ENCODE results near the gene PDZD8.

Gene PDZD8

GRCh38 chr10:117405730-117406129 is 30.5 kb upstream of the PDZD8 start (continued):
- TF ChIP-seq RARB (CRISPR knock-in tag; IDR thresholded peaks at IDR 0.05), result no peak
- TF ChIP-seq, protein P1, sequence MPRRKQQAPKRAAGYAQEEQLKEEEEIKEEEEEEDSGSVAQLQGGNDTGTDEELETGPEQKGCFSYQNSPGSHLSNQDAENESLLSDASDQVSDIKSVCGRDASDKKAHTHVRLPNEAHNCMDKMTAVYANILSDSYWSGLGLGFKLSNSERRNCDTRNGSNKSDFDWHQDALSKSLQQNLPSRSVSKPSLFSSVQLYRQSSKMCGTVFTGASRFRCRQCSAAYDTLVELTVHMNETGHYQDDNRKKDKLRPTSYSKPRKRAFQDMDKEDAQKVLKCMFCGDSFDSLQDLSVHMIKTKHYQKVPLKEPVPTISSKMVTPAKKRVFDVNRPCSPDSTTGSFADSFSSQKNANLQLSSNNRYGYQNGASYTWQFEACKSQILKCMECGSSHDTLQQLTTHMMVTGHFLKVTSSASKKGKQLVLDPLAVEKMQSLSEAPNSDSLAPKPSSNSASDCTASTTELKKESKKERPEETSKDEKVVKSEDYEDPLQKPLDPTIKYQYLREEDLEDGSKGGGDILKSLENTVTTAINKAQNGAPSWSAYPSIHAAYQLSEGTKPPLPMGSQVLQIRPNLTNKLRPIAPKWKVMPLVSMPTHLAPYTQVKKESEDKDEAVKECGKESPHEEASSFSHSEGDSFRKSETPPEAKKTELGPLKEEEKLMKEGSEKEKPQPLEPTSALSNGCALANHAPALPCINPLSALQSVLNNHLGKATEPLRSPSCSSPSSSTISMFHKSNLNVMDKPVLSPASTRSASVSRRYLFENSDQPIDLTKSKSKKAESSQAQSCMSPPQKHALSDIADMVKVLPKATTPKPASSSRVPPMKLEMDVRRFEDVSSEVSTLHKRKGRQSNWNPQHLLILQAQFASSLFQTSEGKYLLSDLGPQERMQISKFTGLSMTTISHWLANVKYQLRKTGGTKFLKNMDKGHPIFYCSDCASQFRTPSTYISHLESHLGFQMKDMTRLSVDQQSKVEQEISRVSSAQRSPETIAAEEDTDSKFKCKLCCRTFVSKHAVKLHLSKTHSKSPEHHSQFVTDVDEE (CRISPR knock-in tag; IDR thresholded peaks at IDR 0.05), result no peak
- TF ChIP-seq ZNF70 (CRISPR knock-in tag; IDR thresholded peaks at IDR 0.05), result no peak
- TF ChIP-seq CSDC2 (CRISPR knock-in tag; IDR thresholded peaks at IDR 0.05), result no peak
- no peak for TF ChIP-seq ZNF8 (CRISPR knock-in tag; IDR thresholded peaks at IDR 0.05)
- no peak for TF ChIP-seq POU6F1 (CRISPR knock-in tag; IDR thresholded peaks at IDR 0.05; ENCODE audit: borderline replicate concordance, low read depth)
- TF ChIP-seq BACH2 (CRISPR knock-in tag; IDR thresholded peaks at IDR 0.05; ENCODE audit: borderline replicate concordance), result no peak
- no peak for TF ChIP-seq PPARA (CRISPR knock-in tag; IDR thresholded peaks at IDR 0.05; ENCODE audit: borderline replicate concordance)

DNA sequence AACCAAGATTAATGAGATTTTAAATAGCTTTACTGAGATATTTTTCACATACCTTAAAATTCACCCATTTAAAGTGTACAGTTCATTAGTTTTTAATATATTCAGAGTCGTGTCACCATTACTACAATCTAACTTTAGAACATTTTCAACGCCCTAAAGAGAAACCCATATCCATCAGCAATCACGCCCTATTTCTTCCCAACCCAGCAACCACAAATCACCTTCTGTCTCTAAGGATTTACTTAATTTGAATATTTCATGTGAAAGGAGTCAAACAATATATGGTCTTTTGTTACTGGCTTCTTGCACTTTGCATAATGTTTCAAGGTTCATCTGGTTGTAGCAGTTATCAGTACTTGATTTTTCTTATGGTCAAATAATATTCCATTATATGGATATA is 25.1 kb upstream of the PDZD8 start:
- ATAC-seq, result no peak
- TF ChIP-seq ESRRG (CRISPR knock-in tag; IDR thresholded peaks at IDR 0.05), result no peak
- TF ChIP-seq POU6F1 (CRISPR knock-in tag; IDR thresholded peaks at IDR 0.05; ENCODE audit: borderline replicate concordance, low read depth), result no peak
- no peak for TF ChIP-seq ZC3H10 (CRISPR knock-in tag; IDR thresholded peaks at IDR 0.05)
- TF ChIP-seq ZNF70 (CRISPR knock-in tag; IDR thresholded peaks at IDR 0.05), result no peak
- TF ChIP-seq TCF4 (CRISPR knock-in tag; IDR thresholded peaks at IDR 0.05; ENCODE audit: borderline replicate concordance), result no peak
- TF ChIP-seq, protein P2, sequence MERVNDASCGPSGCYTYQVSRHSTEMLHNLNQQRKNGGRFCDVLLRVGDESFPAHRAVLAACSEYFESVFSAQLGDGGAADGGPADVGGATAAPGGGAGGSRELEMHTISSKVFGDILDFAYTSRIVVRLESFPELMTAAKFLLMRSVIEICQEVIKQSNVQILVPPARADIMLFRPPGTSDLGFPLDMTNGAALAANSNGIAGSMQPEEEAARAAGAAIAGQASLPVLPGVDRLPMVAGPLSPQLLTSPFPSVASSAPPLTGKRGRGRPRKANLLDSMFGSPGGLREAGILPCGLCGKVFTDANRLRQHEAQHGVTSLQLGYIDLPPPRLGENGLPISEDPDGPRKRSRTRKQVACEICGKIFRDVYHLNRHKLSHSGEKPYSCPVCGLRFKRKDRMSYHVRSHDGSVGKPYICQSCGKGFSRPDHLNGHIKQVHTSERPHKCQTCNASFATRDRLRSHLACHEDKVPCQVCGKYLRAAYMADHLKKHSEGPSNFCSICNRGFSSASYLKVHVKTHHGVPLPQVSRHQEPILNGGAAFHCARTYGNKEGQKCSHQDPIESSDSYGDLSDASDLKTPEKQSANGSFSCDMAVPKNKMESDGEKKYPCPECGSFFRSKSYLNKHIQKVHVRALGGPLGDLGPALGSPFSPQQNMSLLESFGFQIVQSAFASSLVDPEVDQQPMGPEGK (CRISPR knock-in tag; IDR thresholded peaks at IDR 0.05; ENCODE audit: borderline replicate concordance), result no peak
- no peak for TF ChIP-seq ISL1 (CRISPR knock-in tag; IDR thresholded peaks at IDR 0.05)
- no peak for TF ChIP-seq OSR1 (CRISPR knock-in tag; IDR thresholded peaks at IDR 0.05)

GRCh38 chr10:117399341-117400196 is 24.3 kb upstream of the PDZD8 start:
- no peak for ATAC-seq
- TF ChIP-seq, protein P3, sequence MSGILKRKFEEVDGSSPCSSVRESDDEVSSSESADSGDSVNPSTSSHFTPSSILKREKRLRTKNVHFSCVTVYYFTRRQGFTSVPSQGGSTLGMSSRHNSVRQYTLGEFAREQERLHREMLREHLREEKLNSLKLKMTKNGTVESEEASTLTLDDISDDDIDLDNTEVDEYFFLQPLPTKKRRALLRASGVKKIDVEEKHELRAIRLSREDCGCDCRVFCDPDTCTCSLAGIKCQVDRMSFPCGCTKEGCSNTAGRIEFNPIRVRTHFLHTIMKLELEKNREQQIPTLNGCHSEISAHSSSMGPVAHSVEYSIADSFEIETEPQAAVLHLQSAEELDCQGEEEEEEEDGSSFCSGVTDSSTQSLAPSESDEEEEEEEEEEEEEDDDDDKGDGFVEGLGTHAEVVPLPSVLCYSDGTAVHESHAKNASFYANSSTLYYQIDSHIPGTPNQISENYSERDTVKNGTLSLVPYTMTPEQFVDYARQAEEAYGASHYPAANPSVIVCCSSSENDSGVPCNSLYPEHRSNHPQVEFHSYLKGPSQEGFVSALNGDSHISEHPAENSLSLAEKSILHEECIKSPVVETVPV (CRISPR knock-in tag; IDR thresholded peaks at IDR 0.05), result no peak
- TF ChIP-seq GLIS3 (CRISPR knock-in tag; IDR thresholded peaks at IDR 0.05), result no peak
- TF ChIP-seq TOX (CRISPR knock-in tag; IDR thresholded peaks at IDR 0.05; ENCODE audit: borderline replicate concordance), result no peak
- no peak for TF ChIP-seq BACH2 (CRISPR knock-in tag; IDR thresholded peaks at IDR 0.05; ENCODE audit: borderline replicate concordance)
- TF ChIP-seq, protein P2 (CRISPR knock-in tag; IDR thresholded peaks at IDR 0.05; ENCODE audit: borderline replicate concordance), result no peak
- no peak for TF ChIP-seq ISL1 (CRISPR knock-in tag; IDR thresholded peaks at IDR 0.05)
- TF ChIP-seq POU6F1 (CRISPR knock-in tag; IDR thresholded peaks at IDR 0.05; ENCODE audit: borderline replicate concordance, low read depth), result no peak
- TF ChIP-seq RARB (CRISPR knock-in tag; IDR thresholded peaks at IDR 0.05), result no peak
- no peak for TF ChIP-seq TCF4 (CRISPR knock-in tag; IDR thresholded peaks at IDR 0.05; ENCODE audit: borderline replicate concordance)
- no peak for TF ChIP-seq PPARA (CRISPR knock-in tag; IDR thresholded peaks at IDR 0.05; ENCODE audit: borderline replicate concordance)
- no peak for TF ChIP-seq ZC3H10 (CRISPR knock-in tag; IDR thresholded peaks at IDR 0.05)
